Neural progenitor cell (in vitro differentiated cells): ENCODE measurements around the gene ETFDH. TPM values are rescaled to one million over a fixed set of nuclear protein-coding genes. Genes with fewer than 3 reads are reported as not detected.

Experiments used
- DNase-seq: peaks from one replicate; pipeline ENCODE4 v3.0.0-alpha.2; 2016; ENCODE audit warnings: low spot score
- H2AFZ ChIP-seq: fragments of 200-600 bp; sonication (generic); replicated peaks from 2 replicates; pipeline ENCODE4 v1.6.1; 2016; ENCODE audit warnings: antibody characterized with exemption
- H3F3A ChIP-seq: fragments of 200-600 bp; sonication (generic); 2 replicates; pipeline ENCODE4 v1.6.1; 2016; ENCODE audit warnings: antibody characterized with exemption, low read depth
- H3K27ac ChIP-seq: fragments of 200-600 bp; sonication (generic); 2 replicates; pipeline ENCODE4 v1.5.1; 2016; ENCODE audit warnings: mild to moderate bottlenecking
- H3K27me3 ChIP-seq: fragments of 200-600 bp; sonication (generic); 2 replicates; pipeline ENCODE4 v1.6.1; 2016; ENCODE audit warnings: mild to moderate bottlenecking, moderate library complexity
- H3K36me3 ChIP-seq: fragments of 200-600 bp; sonication (generic); 2 replicates; pipeline ENCODE4 v1.5.1; 2016
- H3K4me1 ChIP-seq: fragments of 200-600 bp; sonication (generic); 2 replicates; pipeline ENCODE4 v1.6.1; 2016; ENCODE audit warnings: mixed run types
- H3K4me2 ChIP-seq: fragments of 200-600 bp; sonication (generic); 2 replicates; pipeline ENCODE4 v1.6.1; 2016
- H3K4me3 ChIP-seq: fragments of 200-600 bp; sonication (generic); 2 replicates; pipeline ENCODE4 v1.5.1; 2016
- H3K79me2 ChIP-seq: fragments of 200-600 bp; sonication (generic); 2 replicates; pipeline ENCODE4 v1.6.1; 2016; ENCODE audit warnings: low read depth
- H3K9ac ChIP-seq: fragments of 200-600 bp; sonication (generic); 2 replicates; pipeline ENCODE4 v1.6.1; 2016
- H3K9me3 ChIP-seq: fragments of 200-600 bp; sonication (generic); 2 replicates; pipeline ENCODE4 v1.5.1; 2016; ENCODE audit warnings: low read depth
- H4K20me1 ChIP-seq: fragments of 200-600 bp; sonication (generic); 2 replicates; pipeline ENCODE4 v1.6.1; 2016; ENCODE audit warnings: low read depth
- H3K27ac Mint-ChIP-seq: 3 replicates; pipeline ENCODE4 v1.8.0; 2021; ENCODE audit warnings: mixed read lengths
- H3K27me3 Mint-ChIP-seq: 2 replicates; pipeline ENCODE4 v1.8.0; 2022; ENCODE audit warnings: low read depth, mild to moderate bottlenecking, inconsistent platforms, moderate library complexity, mixed read lengths; ENCODE audit not compliant: insufficient read depth
- H3K36me3 Mint-ChIP-seq: 3 replicates; pipeline ENCODE4 v1.8.0; 2021; ENCODE audit warnings: mixed read lengths
- H3K4me1 Mint-ChIP-seq: 3 replicates; pipeline ENCODE4 v1.8.0; 2021; ENCODE audit warnings: mixed read lengths
- H3K4me3 Mint-ChIP-seq: 3 replicates; pipeline ENCODE4 v1.8.0; 2021; ENCODE audit warnings: mild to moderate bottlenecking, moderate library complexity, mixed read lengths
- H3K9me3 Mint-ChIP-seq: 3 replicates; pipeline ENCODE4 v1.8.0; 2020; ENCODE audit warnings: mixed read lengths
- EZH2 ChIP-seq: fragments of 200-600 bp; sonication (generic); IDR thresholded peaks from 2 replicates; pipeline ENCODE4 v1.6.1; 2017; ENCODE audit warnings: antibody characterized with exemption, mild to moderate bottlenecking, moderate library complexity
- EZH2phosphoT487 ChIP-seq: fragments of 200-600 bp; sonication (generic); IDR thresholded peaks from 2 replicates; pipeline ENCODE4 v1.6.1; 2017; ENCODE audit warnings: antibody characterized with exemption
- total RNA-seq: library from RNA; depleted of rRNA; stranded (reverse); fragments of >200 nt; gene quantifications from 2 replicates; pipeline ENCODE4 v1.2.3, GENCODE V29; 2015; ENCODE audit warnings: low replicate concordance
- TF ChIP-seq, protein P1 (sequence below): fragments of 200-600 bp; sonication (generic); IDR thresholded peaks from 2 replicates; pipeline ENCODE4 v1.5.1; 2017; ENCODE audit warnings: antibody characterized with exemption, mild to moderate bottlenecking

Gene ETFDH
- total RNA-seq, 1 donor from 2014 or later, result 16.8 TPM

DNA sequence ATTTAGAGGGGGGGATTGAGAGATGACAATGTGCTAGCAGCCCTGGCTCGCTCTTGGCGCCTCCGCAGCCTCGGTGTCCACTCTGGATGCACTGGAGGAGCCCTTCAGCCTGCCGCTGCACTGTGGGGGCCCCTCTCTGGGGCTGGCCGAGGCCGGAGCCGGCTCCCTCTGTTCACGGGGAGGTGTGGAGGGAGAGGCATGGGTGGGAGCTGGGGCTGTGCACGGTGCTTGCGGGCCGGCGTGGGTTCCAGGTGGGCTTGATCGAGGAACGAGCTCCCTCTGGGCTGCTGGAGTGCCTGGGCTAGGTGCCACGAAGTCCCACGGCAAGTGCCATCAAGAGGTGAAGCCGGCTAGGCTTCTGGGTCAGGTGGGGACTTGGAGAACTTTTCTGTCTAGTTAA, 7.3 kb upstream of the ETFDH start:
- H3K27ac Mint-ChIP-seq, result no peak overlapping the region
- peaks cover 3% of the 10 kb centered on the region for H3K9me3 Mint-ChIP-seq
- Histone ChIP-seq H3K4me2 (no peak overlapping the region), H3K36me3 (no peaks in the 10 kb centered on the region), H3K9ac (no peak overlapping the region), H3K4me1 (no peaks in the 10 kb centered on the region), H3F3A (peaks cover 4% of the 10 kb centered on the region), H3K9me3 (no peaks in the 10 kb centered on the region), H3K79me2 (peaks cover 37% of the 10 kb centered on the region), H3K27ac (no peak overlapping the region), H4K20me1 (peaks cover 15% of the 10 kb centered on the region), H3K4me3 (no peak overlapping the region), H3K27me3 (no peaks in the 10 kb centered on the region), H2AFZ (no peak overlapping the region)
- H3K36me3 Mint-ChIP-seq, result peaks cover 16% of the 10 kb centered on the region
- TF ChIP-seq, protein P1, sequence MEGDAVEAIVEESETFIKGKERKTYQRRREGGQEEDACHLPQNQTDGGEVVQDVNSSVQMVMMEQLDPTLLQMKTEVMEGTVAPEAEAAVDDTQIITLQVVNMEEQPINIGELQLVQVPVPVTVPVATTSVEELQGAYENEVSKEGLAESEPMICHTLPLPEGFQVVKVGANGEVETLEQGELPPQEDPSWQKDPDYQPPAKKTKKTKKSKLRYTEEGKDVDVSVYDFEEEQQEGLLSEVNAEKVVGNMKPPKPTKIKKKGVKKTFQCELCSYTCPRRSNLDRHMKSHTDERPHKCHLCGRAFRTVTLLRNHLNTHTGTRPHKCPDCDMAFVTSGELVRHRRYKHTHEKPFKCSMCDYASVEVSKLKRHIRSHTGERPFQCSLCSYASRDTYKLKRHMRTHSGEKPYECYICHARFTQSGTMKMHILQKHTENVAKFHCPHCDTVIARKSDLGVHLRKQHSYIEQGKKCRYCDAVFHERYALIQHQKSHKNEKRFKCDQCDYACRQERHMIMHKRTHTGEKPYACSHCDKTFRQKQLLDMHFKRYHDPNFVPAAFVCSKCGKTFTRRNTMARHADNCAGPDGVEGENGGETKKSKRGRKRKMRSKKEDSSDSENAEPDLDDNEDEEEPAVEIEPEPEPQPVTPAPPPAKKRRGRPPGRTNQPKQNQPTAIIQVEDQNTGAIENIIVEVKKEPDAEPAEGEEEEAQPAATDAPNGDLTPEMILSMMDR, result no peak
- no peak for TF ChIP-seq EZH2
- no peak for TF ChIP-seq EZH2phosphoT487
- H3K4me1 Mint-ChIP-seq, result peaks cover 2% of the 10 kb centered on the region
- no peak for DNase-seq
- H3K27me3 Mint-ChIP-seq, result no peaks in the 10 kb centered on the region
- H3K4me3 Mint-ChIP-seq, result no peak overlapping the region

DNA sequence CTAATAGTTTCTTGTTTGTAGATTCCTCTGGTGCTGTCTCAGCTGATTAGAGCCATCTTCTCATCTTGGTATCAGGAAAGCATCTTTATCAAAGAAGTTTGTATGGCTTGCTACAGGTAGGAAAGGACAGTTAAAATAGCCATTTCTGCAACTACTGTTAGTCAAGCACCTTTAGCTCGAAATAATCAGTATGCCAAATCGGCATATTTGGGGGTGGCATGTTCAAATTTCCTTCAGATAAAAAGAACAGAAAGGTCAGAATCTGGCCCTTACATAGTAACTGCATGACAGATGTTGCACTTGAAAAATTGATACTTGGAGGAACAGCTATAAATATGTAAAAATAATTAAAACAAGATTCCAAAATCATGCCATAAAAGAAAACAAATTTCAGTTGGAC, 5.2 kb upstream of the ETFDH start:
- H3F3A ChIP-seq, result peaks cover 19% of the 10 kb centered on the region
- H3K4me3 ChIP-seq, result no peak overlapping the region
- peaks cover 23% of the 10 kb centered on the region for H4K20me1 ChIP-seq
- H3K27me3 ChIP-seq, result no peaks in the 10 kb centered on the region
- peaks cover 55% of the 10 kb centered on the region for H3K79me2 ChIP-seq
- H3K9me3 Mint-ChIP-seq, result peaks cover 3% of the 10 kb centered on the region
- peaks cover 7% of the 10 kb centered on the region for H3K4me1 ChIP-seq
- H2AFZ ChIP-seq, result no peak overlapping the region
- no peak overlapping the region for H3K27ac ChIP-seq
- H3K27me3 Mint-ChIP-seq, result peaks cover 2% of the 10 kb centered on the region
- no peak overlapping the region for H3K27ac Mint-ChIP-seq
- H3K9me3 ChIP-seq, result no peaks in the 10 kb centered on the region
- no peak for DNase-seq
- H3K4me2 ChIP-seq, result no peak overlapping the region
- peaks cover 11% of the 10 kb centered on the region for H3K4me1 Mint-ChIP-seq
- H3K36me3 ChIP-seq, result no peaks in the 10 kb centered on the region
- no peak for TF ChIP-seq EZH2
- TF ChIP-seq, protein P1, result no peak
- H3K36me3 Mint-ChIP-seq, result peaks cover 16% of the 10 kb centered on the region
- H3K9ac ChIP-seq, result no peak overlapping the region
- no peak overlapping the region for H3K4me3 Mint-ChIP-seq

DNA sequence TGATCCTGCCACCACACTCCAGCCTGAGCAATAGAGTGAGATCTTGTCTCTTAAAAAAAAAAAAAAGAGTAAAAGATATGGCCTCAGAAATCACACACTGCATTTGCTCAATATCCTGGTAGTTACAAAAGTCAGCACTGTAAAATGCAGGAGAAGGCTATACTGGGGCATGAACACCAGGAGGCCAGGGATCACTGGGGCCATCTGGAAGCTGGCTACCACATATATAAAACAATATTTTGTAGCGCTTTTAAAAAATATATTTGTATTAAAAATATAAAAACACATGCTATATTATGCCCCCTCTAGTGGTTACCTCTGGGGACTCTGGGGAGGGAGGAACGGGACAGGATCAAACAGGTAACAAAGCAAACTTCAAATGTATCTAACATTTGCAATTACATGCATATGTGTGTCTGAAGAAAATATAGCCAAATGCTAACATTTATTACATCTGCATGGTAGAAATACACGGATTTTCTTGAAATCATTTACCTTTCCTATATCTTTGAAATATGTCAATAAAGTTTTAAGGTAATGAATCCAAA, 4.4 kb upstream of the ETFDH start:
- Histone ChIP-seq H3F3A (peaks cover 24% of the 10 kb centered on the region), H3K9ac (no peak overlapping the region), H3K36me3 (no peaks in the 10 kb centered on the region), H3K79me2 (peaks cover 55% of the 10 kb centered on the region), H3K9me3 (no peaks in the 10 kb centered on the region), H3K27me3 (no peaks in the 10 kb centered on the region), H3K27ac (no peak overlapping the region), H2AFZ (no peak overlapping the region), H3K4me2 (no peak overlapping the region), H4K20me1 (peaks cover 23% of the 10 kb centered on the region), H3K4me3 (no peak overlapping the region), H3K4me1 (peaks cover 7% of the 10 kb centered on the region)
- no peak for DNase-seq
- no peak overlapping the region for H3K4me3 Mint-ChIP-seq
- no peak overlapping the region for H3K27ac Mint-ChIP-seq
- TF ChIP-seq EZH2phosphoT487 (no peak), EZH2 (no peak)
- TF ChIP-seq, protein P1, result peak; percentile 55
- H3K27me3 Mint-ChIP-seq, result peaks cover 6% of the 10 kb centered on the region
- H3K4me1 Mint-ChIP-seq, result peaks cover 12% of the 10 kb centered on the region
- H3K9me3 Mint-ChIP-seq, result peaks cover 3% of the 10 kb centered on the region
- peaks cover 16% of the 10 kb centered on the region for H3K36me3 Mint-ChIP-seq
